ENCODE measurements around the gene SLC28A1.

DNA sequence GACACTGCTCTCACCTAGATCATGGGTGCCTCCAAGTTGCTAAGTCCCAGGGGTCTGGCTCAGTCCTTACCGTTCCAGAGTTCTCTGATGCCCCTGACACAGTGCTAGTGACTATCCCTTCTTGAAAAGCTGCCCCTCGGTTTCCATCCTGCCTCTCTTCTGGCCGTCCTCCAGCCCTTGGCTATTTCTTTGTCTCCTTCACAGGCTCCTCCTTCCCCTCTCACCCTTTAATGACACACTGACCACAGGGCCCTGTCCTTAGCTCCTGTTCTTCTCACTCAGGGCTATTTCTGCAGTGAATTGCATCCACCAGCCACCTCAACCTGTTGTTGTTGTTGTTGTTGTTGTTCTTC is 31.1 kb downstream of the SLC28A1 start:
- no peak for TF ChIP-seq EZH2phosphoT487 (IDR thresholded peaks at IDR 0.05; ENCODE audit: low read depth, severe bottlenecking, unreplicated experiment)
- TF ChIP-seq, protein P1, sequence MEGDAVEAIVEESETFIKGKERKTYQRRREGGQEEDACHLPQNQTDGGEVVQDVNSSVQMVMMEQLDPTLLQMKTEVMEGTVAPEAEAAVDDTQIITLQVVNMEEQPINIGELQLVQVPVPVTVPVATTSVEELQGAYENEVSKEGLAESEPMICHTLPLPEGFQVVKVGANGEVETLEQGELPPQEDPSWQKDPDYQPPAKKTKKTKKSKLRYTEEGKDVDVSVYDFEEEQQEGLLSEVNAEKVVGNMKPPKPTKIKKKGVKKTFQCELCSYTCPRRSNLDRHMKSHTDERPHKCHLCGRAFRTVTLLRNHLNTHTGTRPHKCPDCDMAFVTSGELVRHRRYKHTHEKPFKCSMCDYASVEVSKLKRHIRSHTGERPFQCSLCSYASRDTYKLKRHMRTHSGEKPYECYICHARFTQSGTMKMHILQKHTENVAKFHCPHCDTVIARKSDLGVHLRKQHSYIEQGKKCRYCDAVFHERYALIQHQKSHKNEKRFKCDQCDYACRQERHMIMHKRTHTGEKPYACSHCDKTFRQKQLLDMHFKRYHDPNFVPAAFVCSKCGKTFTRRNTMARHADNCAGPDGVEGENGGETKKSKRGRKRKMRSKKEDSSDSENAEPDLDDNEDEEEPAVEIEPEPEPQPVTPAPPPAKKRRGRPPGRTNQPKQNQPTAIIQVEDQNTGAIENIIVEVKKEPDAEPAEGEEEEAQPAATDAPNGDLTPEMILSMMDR (IDR thresholded peaks at IDR 0.05; ENCODE audit: poor library complexity), result no peak
- no peak for TF ChIP-seq EZH2 (IDR thresholded peaks at IDR 0.05; ENCODE audit: borderline replicate concordance)

All from hepatocyte (in vitro differentiated cells).